Measurements from ENCODE around the gene ADAMTS12. TPM values are rescaled to one million over a fixed set of nuclear protein-coding genes. Genes with fewer than 3 reads are reported as not detected.
A peak's percentile ranks its signal among the peaks of the same experiment; 100 is the strongest.

Gene ADAMTS12
- total and polyA plus RNA-seq, 2 donors (not counting 1 experiment from before 2014, with no cell fraction given): 10.7 to 44.8 TPM

GRCh38 chr5:33824516-33825195, 67.1 kb downstream of the ADAMTS12 start:
- TF ChIP-seq EZH2 (IDR thresholded peaks at IDR 0.05; ENCODE audit: low read length, missing control alignments) (no peak), CTCF (conservative IDR thresholded peaks at IDR 0.05 in 1 of 2, IDR thresholded peaks at IDR 0.05 in 1 of 2; ENCODE audit: low read depth in 1 of 2, low read length in 2 of 2) (no peak)

GRCh38 chr5:33817301-33817700, 74.5 kb downstream of the ADAMTS12 start:
- no peaks in the 10 kb centered on the region for H4K20me1 ChIP-seq (ENCODE audit: control insufficient read depth, extremely low read depth, insufficient read depth, low read length)
- peaks cover 2% of the 10 kb centered on the region for H3K79me2 ChIP-seq (ENCODE audit: control insufficient read depth, insufficient read depth, low read length)
- H3K4me2 ChIP-seq (ENCODE audit: extremely low read depth, insufficient read depth, low read length): peak overlapping the region; percentile 15
- peaks cover 2% of the 10 kb centered on the region for H3K36me3 ChIP-seq (ENCODE audit: control insufficient read depth, insufficient read depth, low read length)
- no peaks in the 10 kb centered on the region for H3K27me3 ChIP-seq (ENCODE audit: control insufficient read depth, insufficient read depth, low read length)
- TF ChIP-seq EZH2 (IDR thresholded peaks at IDR 0.05; ENCODE audit: low read length, missing control alignments) (no peak), CTCF (conservative IDR thresholded peaks at IDR 0.05 in 1 of 2, IDR thresholded peaks at IDR 0.05 in 1 of 2; ENCODE audit: low read depth in 1 of 2, low read length in 2 of 2) (no peak)
- peak in 1 of 2 donors; percentile 76 for DNase-seq (ENCODE audit: low read depth in 2 of 2)
- peaks cover 4% of the 10 kb centered on the region for H3K4me1 ChIP-seq (ENCODE audit: control insufficient read depth, extremely low read depth, insufficient read depth, low read length)
- no peak overlapping the region for H2AFZ ChIP-seq (ENCODE audit: low read length)
- no peak overlapping the region for H3K4me3 ChIP-seq (replicated peaks in 1 of 4; ENCODE audit: control extremely low read depth in 1 of 4, insufficient read depth in 1 of 4, low read depth in 3 of 4, low read length in 4 of 4)
- H3K9ac ChIP-seq (ENCODE audit: insufficient read depth, low read length): no peak overlapping the region
- H3K9me3 ChIP-seq (ENCODE audit: control insufficient read depth, insufficient read depth, low read depth, low read length): no peaks in the 10 kb centered on the region
- no peak overlapping the region for H3K27ac ChIP-seq (ENCODE audit: insufficient read depth, low read length)

More at GRCh38 chr5:33824516-33825195, 67.1 kb downstream of the ADAMTS12 start:
- H3K9me3 ChIP-seq (ENCODE audit: control insufficient read depth, insufficient read depth, low read depth, low read length): no peaks in the 10 kb centered on the region
- H3K4me2 ChIP-seq (ENCODE audit: extremely low read depth, insufficient read depth, low read length): peak overlapping the region; percentile 61
- H3K9ac ChIP-seq (ENCODE audit: insufficient read depth, low read length): no peak overlapping the region
- peak; percentile 89 to 96 for DNase-seq (ENCODE audit: low read depth in 2 of 2)
- H3K4me1 ChIP-seq (ENCODE audit: control insufficient read depth, extremely low read depth, insufficient read depth, low read length): peaks cover 6% of the 10 kb centered on the region
- H3K4me3 ChIP-seq (replicated peaks in 1 of 4; ENCODE audit: control extremely low read depth in 1 of 4, insufficient read depth in 1 of 4, low read depth in 3 of 4, low read length in 4 of 4): no peak overlapping the region
- H4K20me1 ChIP-seq (ENCODE audit: control insufficient read depth, extremely low read depth, insufficient read depth, low read length): no peaks in the 10 kb centered on the region
- peak overlapping the region; percentile 58 for H3K27ac ChIP-seq (ENCODE audit: insufficient read depth, low read length)
- H3K36me3 ChIP-seq (ENCODE audit: control insufficient read depth, insufficient read depth, low read length): no peaks in the 10 kb centered on the region
- H2AFZ ChIP-seq (ENCODE audit: low read length): no peak overlapping the region
- H3K27me3 ChIP-seq (ENCODE audit: control insufficient read depth, insufficient read depth, low read length): no peaks in the 10 kb centered on the region
- peaks cover 4% of the 10 kb centered on the region for H3K79me2 ChIP-seq (ENCODE audit: control insufficient read depth, insufficient read depth, low read length)

- Histone ChIP-seq H3K4me1 (ENCODE audit: control insufficient read depth, extremely low read depth, insufficient read depth, low read length) (peaks cover 4% of the 10 kb centered on the region), H3K9me3 (ENCODE audit: control insufficient read depth, insufficient read depth, low read depth, low read length) (no peaks in the 10 kb centered on the region), H4K20me1 (ENCODE audit: control insufficient read depth, extremely low read depth, insufficient read depth, low read length) (no peaks in the 10 kb centered on the region), H2AFZ (ENCODE audit: low read length) (no peak overlapping the region), H3K79me2 (ENCODE audit: control insufficient read depth, insufficient read depth, low read length) (peaks cover 2% of the 10 kb centered on the region), H3K27me3 (ENCODE audit: control insufficient read depth, insufficient read depth, low read length) (no peaks in the 10 kb centered on the region), H3K9ac (ENCODE audit: insufficient read depth, low read length) (no peak overlapping the region), H3K4me3 (replicated peaks in 1 of 4; ENCODE audit: control extremely low read depth in 1 of 4, insufficient read depth in 1 of 4, low read depth in 3 of 4, low read length in 4 of 4) (no peak overlapping the region), H3K4me2 (ENCODE audit: extremely low read depth, insufficient read depth, low read length) (no peak overlapping the region), H3K27ac (ENCODE audit: insufficient read depth, low read length) (no peak overlapping the region), H3K36me3 (ENCODE audit: control insufficient read depth, insufficient read depth, low read length) (peaks cover 2% of the 10 kb centered on the region)
- DNase-seq (ENCODE audit: low read depth in 2 of 2): peak; percentile 73 to 75
- TF ChIP-seq CTCF (conservative IDR thresholded peaks at IDR 0.05 in 1 of 2, IDR thresholded peaks at IDR 0.05 in 1 of 2; ENCODE audit: low read depth in 1 of 2, low read length in 2 of 2): no peak
- no peak for TF ChIP-seq EZH2 (IDR thresholded peaks at IDR 0.05; ENCODE audit: low read length, missing control alignments)
Measured at GRCh38 chr5:33816791-33817190, 75.0 kb downstream of the ADAMTS12 start.
